Measurements from ENCODE around the gene DCPS. TPM values are rescaled to one million over a fixed set of nuclear protein-coding genes. Genes with fewer than 3 reads are reported as not detected.
"Not testable (repeated sequence)": the region's sequence is repeated elsewhere in the genome, so short reads cannot be mapped to it uniquely, and the experiment has no call there.

DCPS gene
- polyA plus RNA-seq, 4 donors = 12.7 to 17.6 (median 15.8) TPM

DNA sequence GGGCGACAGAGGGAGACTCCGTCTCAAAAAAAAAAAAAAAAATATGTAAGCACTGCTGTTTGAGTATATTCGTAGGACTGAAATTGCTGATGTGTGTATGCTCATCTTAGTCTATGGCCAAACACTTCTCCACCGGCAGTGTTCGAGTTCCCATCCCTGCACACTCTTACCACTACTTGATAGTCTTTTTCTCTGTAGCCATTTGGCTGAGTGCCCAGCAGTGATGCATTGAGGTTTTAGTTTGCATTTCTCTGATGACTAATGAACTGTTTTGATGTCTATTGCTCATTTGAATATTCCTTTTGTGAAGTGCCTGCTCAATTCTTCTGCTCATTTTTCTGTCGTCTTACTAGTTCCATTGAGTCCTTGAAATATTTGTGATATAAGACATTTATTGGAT is 19.0 kb upstream of the DCPS start:
- DNase-seq (ENCODE audit: low read depth in 4 of 4, low spot score in 2 of 4) = no peak

DNA sequence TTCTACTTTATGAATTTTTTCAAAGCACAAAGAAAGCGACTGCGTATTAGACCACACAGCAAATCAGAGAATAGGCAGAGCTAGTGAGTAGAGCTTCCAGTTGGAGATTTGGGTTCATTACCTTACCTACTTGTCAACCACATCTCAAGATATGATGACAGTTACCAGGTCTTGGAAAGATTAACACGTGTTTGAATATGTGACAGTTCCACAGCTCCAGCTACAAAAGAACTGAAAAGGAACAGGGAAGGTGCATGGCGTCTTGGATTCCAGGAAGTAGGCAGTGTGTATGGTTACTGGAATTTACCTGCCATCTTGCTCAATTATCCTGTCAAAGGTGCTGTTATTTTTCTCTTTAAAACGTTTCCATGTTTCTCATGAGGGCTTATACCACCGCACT is 15.6 kb upstream of the DCPS start:
- no peak for DNase-seq (ENCODE audit: low read depth in 4 of 4, low spot score in 2 of 4)

- no peak for DNase-seq (ENCODE audit: low read depth in 4 of 4, low spot score in 2 of 4)
Observed at GRCh38 chr11:126290887-126291286, 13.0 kb upstream of the DCPS start.

- DNase-seq (ENCODE audit: low read depth in 4 of 4, low spot score in 2 of 4) = no peak
Observed at GRCh38 chr11:126293726-126294125, 10.1 kb upstream of the DCPS start.

GRCh38 chr11:126297004-126297403 is 6.9 kb upstream of the DCPS start:
- DNase-seq (ENCODE audit: low read depth in 4 of 4, low spot score in 2 of 4) = no peak

- no peak for DNase-seq (ENCODE audit: low read depth in 4 of 4, low spot score in 2 of 4)
Observed at GRCh38 chr11:126304457-126305075, 706 bp downstream of the DCPS start.

- DNase-seq (ENCODE audit: low read depth in 4 of 4, low spot score in 2 of 4) = no peak
Observed at GRCh38 chr11:126305699-126306098, 1.8 kb downstream of the DCPS start.

GRCh38 chr11:126307706-126308105 is 3.8 kb downstream of the DCPS start:
- DNase-seq (ENCODE audit: low read depth in 4 of 4, low spot score in 2 of 4) = no peak

- no peak for DNase-seq (ENCODE audit: low read depth in 4 of 4, low spot score in 2 of 4)
Observed at GRCh38 chr11:126308271-126308671, 4.4 kb downstream of the DCPS start.

DNA sequence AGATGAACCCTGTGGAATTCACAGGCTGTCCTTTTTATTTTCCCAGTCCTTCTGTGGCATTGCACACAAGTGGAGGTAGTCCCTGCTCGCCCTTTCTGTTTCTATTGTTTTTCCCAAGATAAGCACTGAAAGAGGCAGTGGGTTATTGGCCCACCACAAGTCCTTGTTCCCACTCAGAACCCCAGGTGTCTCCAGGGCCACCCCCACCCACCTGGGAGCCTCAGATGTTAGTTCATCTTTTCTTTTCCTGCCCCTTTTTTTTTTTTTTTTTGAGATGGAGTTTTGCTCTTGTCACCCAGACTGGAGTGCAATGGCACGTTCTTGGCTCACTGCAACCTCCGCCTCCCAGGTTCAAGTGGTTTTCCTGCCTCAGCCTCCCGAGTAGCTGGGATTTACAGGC is 4.9 kb downstream of the DCPS start:
- DNase-seq (ENCODE audit: low read depth in 4 of 4, low spot score in 2 of 4) = not testable (repeated sequence)

GRCh38 chr11:126310200-126310991 is 6.5 kb downstream of the DCPS start:
- DNase-seq (ENCODE audit: low read depth in 4 of 4, low spot score in 2 of 4) = peak in 2 of 4 donors; percentile 52 to 73

- DNase-seq (ENCODE audit: low read depth in 4 of 4, low spot score in 2 of 4) = no peak
Observed at GRCh38 chr11:126310992-126311310, 7.1 kb downstream of the DCPS start.

- DNase-seq (ENCODE audit: low read depth in 4 of 4, low spot score in 2 of 4) = no peak
Observed at GRCh38 chr11:126311401-126312291, 7.8 kb downstream of the DCPS start.

- DNase-seq (ENCODE audit: low read depth in 4 of 4, low spot score in 2 of 4) = no peak
Observed at GRCh38 chr11:126312961-126313360, 9.1 kb downstream of the DCPS start.

- DNase-seq (ENCODE audit: low read depth in 4 of 4, low spot score in 2 of 4) = no peak
Observed at GRCh38 chr11:126313826-126314225, 10.0 kb downstream of the DCPS start.

DNA sequence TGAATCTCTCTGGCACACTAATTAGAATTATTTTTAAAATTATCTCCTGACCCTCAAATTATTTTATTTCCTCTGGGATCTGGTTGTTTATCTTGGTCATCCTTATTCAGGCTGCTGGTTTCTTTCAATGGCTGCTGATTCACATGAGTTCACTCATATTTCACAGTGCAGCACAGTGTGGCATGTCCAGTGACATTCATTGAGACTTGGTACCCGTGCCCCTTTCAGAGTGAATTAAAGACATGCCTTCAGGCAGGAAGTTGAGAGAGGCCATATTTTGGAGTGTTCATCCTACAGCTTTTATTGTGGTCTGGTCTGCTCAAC is 13.5 kb downstream of the DCPS start:
- DNase-seq (ENCODE audit: low read depth in 4 of 4, low spot score in 2 of 4) = no peak

- no peak for DNase-seq (ENCODE audit: low read depth in 4 of 4, low spot score in 2 of 4)
Observed at GRCh38 chr11:126317756-126318573, 14.1 kb downstream of the DCPS start.

GRCh38 chr11:126318574-126319373 is 14.9 kb downstream of the DCPS start:
- DNase-seq (ENCODE audit: low read depth in 4 of 4, low spot score in 2 of 4) = no peak

DNA sequence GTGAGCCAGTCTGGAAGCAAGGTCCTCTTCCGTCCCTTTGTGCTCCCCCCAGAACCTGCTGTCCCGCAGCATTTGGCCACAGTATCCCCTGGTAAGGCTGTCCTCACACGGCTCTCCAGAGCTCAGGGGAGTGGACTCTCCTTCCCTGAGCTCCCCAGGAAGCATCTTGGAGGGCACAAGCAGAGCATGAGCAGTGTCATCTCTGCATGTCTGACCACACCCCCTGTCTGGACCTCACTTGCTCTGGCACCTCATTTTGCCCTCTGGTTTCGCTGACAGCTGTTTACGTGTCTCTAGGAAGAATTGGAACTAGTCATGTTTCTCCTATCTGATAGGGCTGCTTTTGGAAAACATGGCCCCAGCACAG is 15.5 kb downstream of the DCPS start:
- DNase-seq (ENCODE audit: low read depth in 4 of 4, low spot score in 2 of 4) = no peak

DNA sequence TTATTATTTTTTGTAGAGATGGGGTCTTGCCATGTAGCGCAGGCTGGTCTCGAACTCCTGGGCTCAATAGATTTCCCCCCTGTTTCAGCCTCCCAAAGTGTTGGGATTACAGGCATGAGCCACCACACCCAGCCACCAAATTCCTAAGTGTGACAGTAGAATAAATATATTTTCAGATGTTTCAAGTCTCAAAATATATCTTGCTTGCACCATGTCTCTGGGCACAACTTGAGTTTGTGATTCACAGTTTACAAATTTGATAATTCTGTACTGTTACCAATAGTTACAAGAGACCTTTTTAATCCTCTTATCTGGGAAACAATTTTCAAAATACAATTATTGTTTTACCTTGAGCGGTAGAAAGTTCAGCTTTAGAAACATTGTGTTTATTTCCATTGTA is 19.1 kb downstream of the DCPS start:
- no peak for DNase-seq (ENCODE audit: low read depth in 4 of 4, low spot score in 2 of 4)
